Spleen (tissue), 7 donors: ENCODE results near the gene NTSR2.

ENCODE experiments used
- POLR2A ChIP-seq, 3 donors: fragments of 450-650 bp; IDR thresholded peaks; one replicate each; pipeline ENCODE4 v1.5.1; 2017; ENCODE audit warnings: antibody characterized with exemption in 3 of 3, mild to moderate bottlenecking in 1 of 3
- POLR2AphosphoS5 ChIP-seq, 3 donors: sonication (generic); formaldehyde crosslinking; IDR thresholded peaks; one replicate each; pipeline ENCODE4 v1.5.1; 2017; ENCODE audit warnings: antibody characterized with exemption in 3 of 3
- TF ChIP-seq, protein P1 (sequence below), 11 experiments: fragments of 200-600 bp in 7 of 11; fragments of 450-650 bp in 4 of 11; sonication (generic) in 4 of 11; IDR thresholded peaks in 8 of 11; conservative IDR thresholded peaks in 3 of 11; 1 replicate in 7 of 11; 2 replicates in 4 of 11; pipeline versions ENCODE4 v1.4.0 to v1.8.0; 2016 to 2021; ENCODE audit warnings: antibody characterized with exemption in 11 of 11, inconsistent platforms in 4 of 11, mild to moderate bottlenecking in 1 of 11
- donor health status: DM: no; HTN: no; CAD: no; lungs with moderate emphysema.
- donor health status: DM: no; HTN: no; CAD: no.
- donor health status: DM: no; HTN: no; CAD: no.

DNA sequence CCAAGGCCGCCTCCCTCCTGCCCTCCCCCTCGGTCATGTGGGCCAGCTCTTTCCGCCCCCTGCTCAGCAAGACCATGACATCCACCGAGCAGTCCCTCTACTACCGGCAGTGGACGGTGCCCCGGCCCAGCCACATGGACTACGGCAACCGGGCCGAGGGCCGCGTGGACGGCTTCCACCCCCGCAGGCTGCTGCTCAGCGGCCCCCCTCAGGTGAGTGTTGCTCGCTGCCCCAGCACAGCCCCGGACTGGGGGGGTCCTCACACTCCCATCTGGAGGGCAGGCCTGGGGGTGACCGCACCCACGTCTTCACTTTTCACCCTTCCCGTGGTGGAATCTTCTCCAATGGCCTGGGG is 51.3 kb downstream of the NTSR2 start:
- TF ChIP-seq, protein P1, sequence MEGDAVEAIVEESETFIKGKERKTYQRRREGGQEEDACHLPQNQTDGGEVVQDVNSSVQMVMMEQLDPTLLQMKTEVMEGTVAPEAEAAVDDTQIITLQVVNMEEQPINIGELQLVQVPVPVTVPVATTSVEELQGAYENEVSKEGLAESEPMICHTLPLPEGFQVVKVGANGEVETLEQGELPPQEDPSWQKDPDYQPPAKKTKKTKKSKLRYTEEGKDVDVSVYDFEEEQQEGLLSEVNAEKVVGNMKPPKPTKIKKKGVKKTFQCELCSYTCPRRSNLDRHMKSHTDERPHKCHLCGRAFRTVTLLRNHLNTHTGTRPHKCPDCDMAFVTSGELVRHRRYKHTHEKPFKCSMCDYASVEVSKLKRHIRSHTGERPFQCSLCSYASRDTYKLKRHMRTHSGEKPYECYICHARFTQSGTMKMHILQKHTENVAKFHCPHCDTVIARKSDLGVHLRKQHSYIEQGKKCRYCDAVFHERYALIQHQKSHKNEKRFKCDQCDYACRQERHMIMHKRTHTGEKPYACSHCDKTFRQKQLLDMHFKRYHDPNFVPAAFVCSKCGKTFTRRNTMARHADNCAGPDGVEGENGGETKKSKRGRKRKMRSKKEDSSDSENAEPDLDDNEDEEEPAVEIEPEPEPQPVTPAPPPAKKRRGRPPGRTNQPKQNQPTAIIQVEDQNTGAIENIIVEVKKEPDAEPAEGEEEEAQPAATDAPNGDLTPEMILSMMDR (IDR thresholded peaks at IDR 0.05 in 8 of 11, conservative IDR thresholded peaks at IDR 0.05 in 3 of 11) = no peak
- TF ChIP-seq POLR2AphosphoS5 (IDR thresholded peaks at IDR 0.05) (no peak), POLR2A (IDR thresholded peaks at IDR 0.05) (no peak)
